Occipital lobe (tissue), 2 donors: ENCODE measurements around the gene RSPH10B2. TPM values are rescaled to one million over a fixed set of nuclear protein-coding genes. Genes with fewer than 3 reads are reported as not detected.
"Not testable (repeated sequence)": the region's sequence is repeated elsewhere in the genome, so short reads cannot be mapped to it uniquely, and the experiment has no call there.

ENCODE experiments used
- DNase-seq: peaks from one replicate; lab custom pipeline; 2025; lab: John Stamatoyannopoulos, UW
- total RNA-seq: library from RNA; depleted of rRNA; stranded (reverse); fragments of >200 nt; gene quantifications from one replicate; pipeline ENCODE4 v1.2.3, GENCODE V29; 2014

Gene RSPH10B2
- total RNA-seq: 1.7 TPM

DNA sequence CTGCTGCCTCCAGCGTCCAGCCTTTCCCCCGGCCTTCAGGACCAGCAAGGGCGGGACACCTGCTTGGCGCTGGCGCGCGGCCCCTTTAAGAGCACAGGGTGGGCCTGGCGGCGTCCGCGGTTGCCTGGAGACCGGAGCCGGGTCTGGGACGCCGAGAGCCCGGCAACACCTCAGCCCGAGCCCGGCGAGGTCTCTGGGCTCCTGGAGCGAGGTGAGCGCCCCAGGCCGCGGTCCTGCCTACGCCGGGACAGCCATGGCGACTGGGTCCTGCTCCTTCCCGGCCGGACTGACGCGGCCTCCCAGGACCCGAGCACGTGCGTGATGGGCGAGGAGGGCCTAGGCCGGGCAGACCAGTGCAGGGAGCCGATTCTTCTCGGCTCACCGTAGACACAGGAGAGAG lies at the start of gene RSPH10B2:
Gene RSPH10B2, plus strand, starts transcription at position 140 of the 400 bp plus-strand sequence. CDS start 3,575 bp downstream, outside the sequence.
- not testable (repeated sequence) for DNase-seq

DNA sequence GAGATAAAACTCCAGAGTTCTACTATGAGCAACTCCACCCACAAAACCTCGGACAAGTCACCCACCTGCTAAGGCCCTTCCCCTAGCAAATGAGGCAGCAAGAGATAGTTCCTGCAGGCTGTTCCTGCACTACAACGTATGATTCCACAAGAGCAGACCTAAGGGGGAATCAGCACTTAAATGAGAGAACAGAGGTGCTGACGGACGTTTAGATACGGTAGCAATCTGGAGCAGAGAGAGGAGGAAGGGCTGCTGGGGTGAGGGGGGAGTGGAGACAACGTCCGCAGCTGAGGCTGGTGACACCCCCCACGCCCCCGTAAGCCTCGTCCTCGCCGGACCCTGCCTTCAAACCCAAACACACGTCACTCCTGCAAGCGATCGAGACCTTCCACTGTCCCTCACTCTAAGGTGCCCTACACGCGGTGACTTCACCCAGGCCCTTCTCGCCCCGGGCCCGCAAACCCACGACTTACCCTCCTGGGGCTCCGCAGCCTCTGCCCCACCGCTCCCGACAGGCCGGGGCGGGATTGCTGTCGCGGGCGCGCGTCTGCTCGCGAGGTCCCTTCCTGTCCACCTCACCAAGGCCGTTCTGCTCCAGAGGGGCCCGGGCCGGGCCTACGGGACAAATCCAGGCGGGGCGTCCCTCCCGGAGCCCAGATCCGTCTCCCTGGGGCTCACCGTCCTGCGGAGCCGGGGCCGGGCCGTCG lies 47.8 kb upstream of the RSPH10B2 start:
- no peak for DNase-seq

DNA sequence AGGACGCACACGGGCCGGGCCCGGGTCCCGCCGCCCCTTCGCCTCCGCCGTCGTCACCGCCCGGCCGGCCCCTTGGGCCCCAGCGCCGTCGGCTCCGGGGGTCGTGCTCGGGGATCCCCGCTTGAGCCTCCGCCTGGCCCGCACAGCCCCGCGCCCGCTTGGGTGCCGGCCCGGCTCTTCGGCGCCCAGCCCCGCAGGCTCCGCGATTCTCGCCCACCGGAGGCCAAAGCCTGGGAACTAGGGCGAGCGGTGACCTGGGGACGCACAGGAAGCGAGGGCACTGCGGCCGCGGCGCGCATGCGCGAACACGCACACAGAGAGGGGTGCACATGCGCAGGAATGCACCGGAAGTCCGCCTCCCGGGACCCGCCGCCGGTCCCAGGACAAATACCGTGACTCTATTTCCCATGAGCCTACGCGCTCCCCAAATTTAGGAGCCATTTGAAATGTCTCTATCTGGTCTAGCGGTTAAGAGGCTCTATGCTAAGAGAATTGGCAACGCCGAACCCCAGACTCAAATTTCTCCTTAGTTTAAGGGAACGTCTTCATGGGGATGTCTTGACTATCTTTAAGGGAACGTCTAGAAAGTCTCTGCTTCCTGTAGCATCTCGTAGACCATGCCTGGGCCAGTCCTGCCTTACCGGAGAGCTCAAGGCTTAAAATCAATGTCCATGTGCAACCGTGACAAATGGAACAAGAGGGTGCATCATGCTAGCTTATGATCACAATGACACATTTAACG lies 47.1 kb upstream of the RSPH10B2 start, which contains the start of gene ZNF12:
Gene ZNF12, minus strand, starts transcription at position 282 of the 742 bp plus-strand sequence. CDS start 1,774 bp downstream, outside the sequence.
- peak; percentile 91 for DNase-seq

DNA sequence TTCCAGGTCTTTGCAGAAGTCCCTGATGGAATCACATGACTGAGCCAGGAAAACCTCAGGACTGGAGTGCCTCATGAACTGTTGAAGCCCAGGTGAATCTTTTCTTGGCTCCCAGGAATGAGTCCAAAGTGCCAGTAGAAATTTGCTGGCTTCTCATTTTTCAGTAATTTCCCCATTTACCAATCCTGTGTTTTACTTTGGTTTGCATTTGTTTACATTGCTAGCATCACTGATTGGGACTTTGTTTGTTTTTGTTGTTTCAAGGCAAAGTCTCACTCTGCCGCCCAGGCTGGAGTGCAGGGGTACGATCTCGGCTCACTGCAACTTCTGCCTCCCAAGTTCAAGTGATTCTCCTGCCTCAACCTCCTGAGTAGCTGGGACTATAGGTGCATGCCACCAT lies 45.6 kb upstream of the RSPH10B2 start:
- no peak for DNase-seq

DNA sequence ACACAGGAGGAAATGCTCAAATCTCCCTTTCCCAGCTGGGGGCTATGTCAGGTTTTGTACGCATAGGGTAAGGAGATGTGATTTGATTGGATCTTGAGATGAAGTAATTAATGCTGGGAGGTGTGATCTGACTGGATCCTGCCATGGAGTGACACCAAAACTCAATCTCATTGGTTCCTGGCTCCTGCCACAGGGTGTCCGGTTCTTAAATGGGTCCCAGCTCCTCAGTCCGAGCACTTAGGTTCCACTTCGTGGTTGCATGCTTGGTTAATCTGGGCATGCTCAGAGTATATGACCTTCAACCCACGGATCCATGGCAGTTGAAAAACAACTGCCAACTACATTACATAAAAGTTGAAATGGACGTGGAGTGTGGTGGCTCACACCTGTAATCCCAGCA lies 44.1 kb upstream of the RSPH10B2 start:
- no peak for DNase-seq

DNA sequence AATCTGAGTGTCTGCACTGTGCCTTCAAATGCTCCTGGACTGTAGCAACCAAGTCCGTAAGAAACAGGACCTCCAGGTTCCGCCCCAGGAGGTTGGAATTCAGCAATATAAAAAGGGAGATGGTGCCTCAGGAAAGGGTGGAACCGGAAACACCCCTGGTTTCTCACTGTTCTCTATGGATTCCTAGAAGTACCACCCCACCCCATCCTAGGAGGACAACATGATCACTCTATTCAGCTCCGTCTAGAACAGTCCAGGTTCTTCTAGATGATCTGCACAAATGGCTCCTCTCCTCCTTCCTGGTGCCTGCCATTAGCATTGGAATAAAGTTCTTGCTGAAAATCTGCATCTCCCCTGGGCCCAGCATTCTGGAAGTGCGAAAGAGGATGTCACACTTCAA lies 39.5 kb upstream of the RSPH10B2 start:
- DNase-seq: no peak

DNA sequence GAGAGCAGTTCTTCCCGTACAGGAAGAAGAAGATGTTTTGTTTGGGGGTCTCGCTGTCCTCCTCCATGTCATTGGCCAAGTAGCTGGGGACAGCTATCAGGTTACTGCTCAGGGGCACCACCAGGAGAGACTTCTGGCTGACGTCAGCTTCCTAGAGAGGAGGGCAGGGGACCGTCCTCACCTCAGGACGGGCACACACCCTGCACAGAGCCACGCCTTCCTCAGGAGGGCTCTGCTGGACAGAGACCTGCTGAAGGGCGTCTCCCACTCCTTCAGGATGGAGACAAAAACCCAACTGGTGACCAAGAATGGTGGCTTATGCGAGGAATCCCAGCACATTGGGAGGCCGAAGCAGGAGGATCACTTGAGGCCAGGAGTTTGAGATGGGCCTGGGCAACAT lies 38.0 kb upstream of the RSPH10B2 start:
- DNase-seq: not testable (repeated sequence)

DNA sequence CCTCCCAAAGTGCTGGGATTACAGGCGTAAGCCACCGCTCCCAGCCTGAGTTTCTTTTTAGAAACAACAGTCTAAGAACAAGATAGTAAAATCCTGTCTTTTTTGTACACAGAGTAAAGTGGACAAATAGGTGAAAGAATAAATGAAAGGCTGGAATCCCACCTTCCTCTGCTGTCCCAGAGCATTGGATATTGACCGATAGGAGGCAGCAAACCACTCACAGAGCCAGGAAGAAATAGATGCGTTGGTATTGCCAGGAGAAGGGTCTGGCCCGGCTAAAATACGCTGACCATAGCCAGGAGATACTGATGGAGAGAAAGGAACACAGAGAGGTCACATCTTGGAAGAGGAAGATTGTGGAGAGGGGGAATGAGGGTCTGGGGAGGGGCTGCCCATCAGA lies 35.8 kb upstream of the RSPH10B2 start:
- no peak for DNase-seq

DNA sequence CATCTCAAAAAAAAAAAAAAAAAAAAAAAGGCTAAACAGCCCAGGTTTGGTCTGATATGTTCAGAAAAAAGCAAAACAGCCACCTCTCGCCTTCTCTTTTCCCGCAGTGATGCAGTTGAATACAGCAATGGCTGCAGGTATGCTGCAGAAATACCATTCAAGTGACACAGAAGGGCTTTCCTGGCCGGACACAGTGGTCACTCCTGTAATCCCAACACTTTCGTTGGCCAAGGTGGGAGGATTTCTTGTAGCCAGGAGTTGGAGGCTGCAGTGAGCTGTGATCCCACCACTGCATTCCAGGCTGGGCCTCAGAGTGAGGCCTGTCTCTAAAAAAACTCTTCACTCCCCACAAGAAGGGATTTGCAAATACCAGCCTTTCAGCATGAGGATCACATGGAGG lies 29.6 kb upstream of the RSPH10B2 start:
- DNase-seq: not testable (repeated sequence)

DNA sequence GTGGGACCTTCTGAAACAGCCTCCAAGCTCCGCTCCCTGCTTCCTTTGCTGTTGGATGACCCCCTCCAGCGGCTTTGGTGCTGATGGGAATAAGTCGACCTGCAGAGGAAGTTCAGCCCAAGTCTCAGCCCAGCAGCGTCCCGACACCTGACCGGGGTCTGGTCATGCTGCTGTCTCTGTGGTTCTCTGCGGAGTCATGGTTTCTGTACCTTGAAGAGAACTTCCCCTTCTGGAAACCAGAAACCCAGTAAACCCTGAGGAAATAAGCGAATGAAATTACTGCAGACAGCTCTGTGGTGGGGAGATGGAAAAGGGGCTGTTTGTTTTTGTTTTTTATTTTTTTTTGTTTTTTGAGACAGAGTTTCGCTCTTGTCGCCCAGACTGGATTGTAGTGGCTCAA lies 28.9 kb upstream of the RSPH10B2 start:
- DNase-seq: no peak

DNA sequence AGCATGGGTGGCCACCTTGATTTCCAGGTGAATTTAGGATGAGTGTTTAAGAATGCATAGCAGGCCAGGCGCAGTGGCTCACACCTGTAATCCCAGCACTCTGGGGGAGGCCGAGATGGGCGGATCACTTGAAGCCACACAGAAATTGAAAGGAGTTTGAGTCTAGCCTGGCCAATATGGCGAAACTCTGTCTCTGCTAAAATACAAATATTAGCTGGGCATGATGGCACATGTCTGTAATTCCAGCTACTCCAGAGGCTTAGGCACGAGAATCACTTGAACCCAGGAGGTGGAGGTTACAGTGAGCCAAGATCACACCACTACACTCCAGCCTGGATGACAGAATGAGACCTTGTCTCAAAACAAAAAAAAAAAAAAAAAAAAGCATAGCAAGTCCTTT lies 27.6 kb upstream of the RSPH10B2 start:
- DNase-seq: not testable (repeated sequence)

DNA sequence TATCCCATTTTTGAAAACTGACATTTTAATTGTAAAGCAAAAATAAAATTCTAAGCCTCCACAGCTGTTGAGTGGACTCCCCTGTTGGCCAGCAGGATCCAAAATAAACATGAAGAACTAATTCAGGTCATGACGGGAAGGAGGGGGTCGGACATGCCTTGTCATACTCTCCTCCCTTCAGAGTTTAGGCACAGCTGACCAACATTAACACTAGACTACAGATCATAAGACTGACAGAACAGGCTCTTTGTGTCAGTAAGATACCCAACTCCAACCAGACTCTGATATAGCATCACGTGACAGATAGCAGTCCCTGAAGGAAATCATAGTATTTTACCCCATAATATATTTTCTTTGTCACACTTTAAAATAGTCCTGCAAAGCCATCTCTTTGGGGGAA lies 26.2 kb upstream of the RSPH10B2 start:
- no peak for DNase-seq

DNA sequence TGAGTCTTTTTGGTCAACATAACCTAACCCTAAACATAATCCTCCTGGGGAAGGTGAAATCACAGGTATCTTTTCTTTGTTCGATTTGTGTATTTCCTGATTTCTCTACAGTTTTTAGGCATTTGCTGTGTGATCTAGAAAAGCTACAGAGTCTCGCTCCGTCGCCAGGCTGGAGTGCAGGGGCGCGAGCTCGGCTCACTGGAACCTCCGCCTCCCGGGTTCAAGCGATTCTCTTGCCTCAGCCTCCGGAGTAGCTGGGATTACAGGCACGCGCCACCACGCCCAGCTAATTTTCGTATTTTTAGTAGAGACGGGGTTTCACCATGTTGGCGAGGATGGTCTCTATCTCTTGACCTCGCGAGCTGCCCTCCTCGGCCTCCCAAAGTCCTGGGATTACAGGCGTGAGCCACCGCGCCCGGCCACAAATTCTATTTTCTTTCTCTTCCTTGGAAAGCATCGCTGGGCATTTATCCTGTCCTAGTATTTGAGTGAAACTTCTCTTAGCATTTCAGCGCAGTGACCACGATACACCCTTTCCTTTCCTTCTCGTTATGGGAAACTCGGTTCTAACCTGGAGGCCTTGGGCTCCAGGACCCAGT lies 24.9 kb upstream of the RSPH10B2 start:
- DNase-seq: not testable (repeated sequence)

DNA sequence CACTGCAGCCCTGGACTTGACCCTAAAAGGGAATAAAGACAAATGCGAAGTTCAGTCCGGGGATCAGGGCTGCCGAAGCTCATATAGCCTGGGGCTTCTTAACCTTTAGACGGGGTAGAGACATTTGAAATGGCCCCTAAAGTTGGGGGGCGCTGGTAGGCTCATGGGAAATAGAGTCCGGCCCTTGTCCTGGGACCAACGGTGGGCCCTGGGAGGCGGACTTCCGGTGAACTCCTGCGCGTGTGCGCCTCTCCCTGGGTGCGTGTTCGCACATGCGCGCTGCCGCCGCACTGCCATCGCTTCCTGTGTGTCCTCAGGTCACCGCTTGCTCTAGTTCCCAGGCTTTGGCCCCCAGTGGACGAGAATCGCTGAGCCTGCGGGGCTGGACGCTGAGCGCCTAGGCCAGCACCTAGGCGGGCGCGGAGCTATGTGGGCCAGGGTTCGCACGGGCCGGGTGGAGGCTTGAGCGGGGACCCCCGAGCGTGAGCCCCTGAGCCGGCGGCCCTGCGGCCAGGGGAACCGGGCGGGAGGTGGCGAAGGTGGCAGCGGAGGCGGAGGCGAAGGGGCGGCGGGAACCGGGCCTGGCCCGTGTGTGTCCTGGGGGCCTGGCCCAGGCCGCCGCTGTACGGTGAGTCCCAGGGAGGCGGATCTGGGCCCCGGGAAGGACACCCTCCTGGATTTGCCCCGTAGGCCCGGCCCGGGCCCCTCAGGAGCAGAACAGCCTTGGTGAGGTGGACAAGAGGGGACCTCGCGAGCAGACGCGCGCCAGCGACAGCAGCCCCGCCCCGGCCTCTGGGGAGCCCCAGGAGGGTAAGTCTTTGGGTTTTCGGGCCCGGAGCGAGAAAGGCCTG lies 24.2 kb upstream of the RSPH10B2 start:
- peak; percentile 88 for DNase-seq

DNA sequence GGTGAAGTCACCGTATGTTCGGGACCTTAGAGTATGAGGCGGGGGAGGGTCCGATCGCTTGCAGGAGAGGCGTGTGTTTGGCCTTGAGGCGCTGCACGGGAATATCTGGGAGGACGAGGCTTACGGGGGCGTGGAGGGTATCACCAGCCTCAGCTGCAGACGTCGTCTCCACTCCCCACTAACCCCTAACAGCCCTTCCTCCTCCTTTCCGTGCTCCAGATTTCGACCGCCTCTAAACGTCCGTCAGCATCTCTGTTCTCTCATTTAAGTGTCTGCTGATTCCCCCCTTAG lies 23.6 kb upstream of the RSPH10B2 start:
- no peak for DNase-seq

DNA sequence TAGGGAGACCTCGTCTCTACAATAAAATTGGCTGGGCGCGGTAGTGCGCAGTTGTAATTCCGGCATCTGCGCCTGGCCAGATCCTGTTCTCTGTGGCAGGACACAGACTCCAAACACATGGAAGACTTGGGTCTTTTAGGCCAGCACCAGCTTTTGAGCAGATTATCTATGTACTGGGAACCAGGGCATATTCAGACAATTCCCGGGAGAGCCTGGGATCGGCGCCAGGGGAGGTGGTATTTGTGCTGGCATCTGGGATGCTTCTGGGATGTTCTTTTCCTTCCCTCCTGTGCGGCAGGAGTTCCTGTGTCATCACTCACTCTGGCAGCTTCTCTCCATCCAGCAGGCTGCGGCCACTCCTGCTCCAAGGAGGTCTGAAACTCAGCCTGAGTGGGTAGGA lies 15.5 kb upstream of the RSPH10B2 start:
- not testable (repeated sequence) for DNase-seq

DNA sequence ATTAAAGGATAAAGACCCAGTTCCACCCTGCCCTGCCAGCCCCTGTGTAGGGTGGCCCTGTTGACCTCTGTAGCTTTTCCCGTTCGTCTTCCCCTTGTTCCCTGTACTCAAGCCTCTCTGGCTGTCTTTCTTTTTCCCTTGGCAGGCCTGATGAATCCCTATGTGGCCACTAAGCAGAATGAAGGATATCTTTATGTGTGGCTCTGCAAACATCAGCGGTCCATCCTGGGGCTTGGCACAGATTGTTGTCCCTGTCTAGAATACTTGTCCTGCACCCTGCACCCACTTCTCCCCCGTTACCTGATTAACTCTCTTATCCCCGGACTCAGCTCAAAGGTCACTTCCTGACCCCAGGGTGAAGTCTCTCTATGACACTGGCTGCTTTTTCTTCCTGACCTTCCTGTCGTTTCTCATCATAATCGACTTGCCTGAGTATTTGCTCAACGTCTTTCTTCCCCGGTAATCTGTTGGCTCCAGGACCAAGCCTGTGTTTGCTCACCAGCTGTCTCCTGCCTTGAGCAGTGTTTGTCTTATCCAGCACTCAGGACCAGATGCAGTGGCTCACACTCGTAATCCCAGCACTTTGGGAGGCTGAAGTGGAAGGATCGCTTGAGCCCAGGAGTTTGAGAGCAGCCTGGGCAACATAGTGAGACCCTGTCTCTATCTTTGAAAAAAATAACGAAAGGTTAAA lies 9.3 kb upstream of the RSPH10B2 start:
- DNase-seq: not testable (repeated sequence)

DNA sequence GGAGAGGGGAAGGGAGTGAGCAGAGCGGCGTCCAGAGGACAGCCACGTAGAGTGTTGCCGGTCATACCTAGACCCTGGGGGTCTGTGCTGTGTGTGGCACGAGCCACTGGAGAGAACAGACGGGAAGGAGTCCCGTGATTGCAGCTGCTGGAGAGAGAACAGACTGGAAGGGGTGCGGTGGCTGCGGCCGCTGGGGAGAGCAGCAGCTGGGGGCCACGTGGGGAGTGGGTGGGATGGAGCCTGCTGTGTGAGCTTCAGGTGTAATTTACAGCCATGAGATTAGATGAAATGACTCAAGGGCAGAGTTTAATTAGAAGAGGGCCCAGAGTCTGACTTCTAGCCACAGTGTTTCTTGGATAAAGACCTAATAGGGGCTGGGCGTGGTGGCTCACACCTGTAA lies 4.6 kb upstream of the RSPH10B2 start:
- not testable (repeated sequence) for DNase-seq

DNA sequence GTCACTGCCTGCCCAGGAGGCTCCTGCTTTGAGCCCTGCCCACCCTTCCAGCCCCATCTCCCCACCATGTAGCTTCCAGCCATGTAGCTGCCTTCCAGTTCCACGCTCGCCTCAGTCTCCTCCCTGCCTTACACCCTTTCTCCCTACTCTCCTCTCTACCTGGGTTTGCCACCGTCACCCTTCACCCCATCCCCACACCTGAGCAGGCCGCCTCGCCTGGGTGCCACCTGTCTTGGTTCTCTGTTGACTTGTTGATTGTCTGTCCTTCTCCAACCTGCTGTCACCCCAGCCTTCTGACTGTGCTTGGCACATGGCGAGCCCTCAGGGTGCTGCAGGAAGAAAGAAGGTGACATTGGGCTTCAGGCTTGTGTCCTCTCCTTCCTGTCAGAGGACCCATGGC lies 3.7 kb upstream of the RSPH10B2 start:
- DNase-seq: not testable (repeated sequence)

DNA sequence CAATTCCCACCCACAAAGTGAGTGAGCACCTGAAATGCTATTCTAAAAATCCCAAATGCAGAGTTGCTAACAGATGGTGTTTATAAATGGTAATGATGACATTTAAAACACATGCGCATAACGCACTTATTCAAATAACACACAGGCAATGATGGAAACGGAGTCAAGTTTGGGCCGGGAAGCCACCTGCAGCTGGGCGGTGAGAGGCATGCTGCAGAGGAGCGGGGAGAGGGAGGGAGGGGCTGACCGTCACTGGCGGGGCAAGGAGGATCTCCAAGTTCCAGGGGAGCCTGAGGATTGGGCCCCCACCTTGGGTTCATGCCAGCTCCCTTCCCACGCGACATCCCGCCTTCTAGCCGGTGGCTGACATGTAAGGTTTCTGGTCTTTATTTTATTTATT lies 7.3 kb downstream of the RSPH10B2 start:
- DNase-seq: not testable (repeated sequence)

DNA sequence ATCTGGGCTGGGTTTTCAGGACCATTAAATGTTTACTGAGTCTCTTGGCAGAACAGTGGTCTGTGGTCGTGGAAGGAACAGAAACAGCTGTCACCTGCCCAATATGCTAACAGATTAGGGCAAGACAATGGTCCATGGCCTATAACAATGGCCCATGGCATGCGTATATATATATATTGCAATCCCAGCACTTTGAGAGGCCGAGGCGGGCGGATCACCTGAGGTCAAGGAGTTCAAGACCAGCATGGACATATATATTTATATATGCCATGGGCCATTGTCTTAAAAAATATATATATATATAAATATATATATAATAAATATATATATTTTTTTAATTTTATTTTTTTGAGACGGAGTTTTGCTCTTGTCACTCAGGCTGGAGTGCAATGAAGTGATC lies 27.7 kb downstream of the RSPH10B2 start:
- not testable (repeated sequence) for DNase-seq
